ENCODE results near the gene ADAMTS4. TPM values are rescaled to one million over a fixed set of nuclear protein-coding genes. Genes with fewer than 3 reads are reported as not detected.
"Not testable (repeated sequence)": the region's sequence is repeated elsewhere in the genome, so short reads cannot be mapped to it uniquely, and the experiment has no call there.

ADAMTS4 gene
- total and polyA plus RNA-seq, 9 of the 15 experiments (the other 6 are each of a cell fraction or from before 2014, with no cell fraction given): 0.07 to 3.7 (median 0.41) TPM

DNA sequence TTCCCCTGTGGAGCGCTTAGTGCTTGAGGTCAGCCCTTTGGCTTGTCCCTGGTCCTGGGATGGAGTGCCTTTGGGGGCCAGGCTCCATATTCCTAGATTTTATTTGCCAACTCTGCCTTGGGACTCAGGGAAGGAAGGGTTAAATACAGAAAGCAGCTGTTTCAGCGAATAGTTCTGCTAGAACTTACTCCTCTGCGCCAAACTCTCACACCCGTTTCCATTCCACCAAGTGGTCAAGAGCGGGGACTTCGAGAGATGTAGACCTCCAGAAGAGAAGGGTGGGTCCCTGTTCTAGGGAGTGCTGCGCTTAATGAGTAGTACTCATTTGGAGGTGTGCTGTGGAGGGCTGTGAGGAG, 26.3 kb upstream of the ADAMTS4 start:
- WGBS (ENCODE audit: insufficient coverage, low coverage, missing lambda C conversion rate): 48% methylated on average over 7 of the region's 7 CpGs
- BruUV-seq (replicated peaks): no TSS peak
- peak overlapping the region in 1 of 2 experiments; percentile 18; a peak in 2 of 4 replicates for H3K9ac ChIP-seq (ENCODE audit: insufficient read depth in 1 of 2, low read depth in 2 of 2, low read length in 2 of 2)
- ChIA-PET CTCF (ENCODE audit: low intra/inter-chr PET ratio) (interaction anchor here (0.8 to 1.3 kb wide), 3 partner anchors 16 to 149 kb away, joined by 3 to 8 read pairs (median 4); no protein-coding TSS in a partner anchor), POLR2A (interaction anchor here (0.7 to 2.1 kb wide), 16 partner anchors 9 to 685 kb away, joined by 3 to 9 read pairs (median 4); partner anchors contain the start of genes NDUFS2 and SDHC)
- peak overlapping the region; percentile 36 for H3K27ac ChIP-seq (ENCODE audit: extremely low read depth, low read depth, low read length)
- in situ Hi-C loops (cut with MboI) (loop anchor here (5.0 kb wide), 1 partner anchor 157 kb away; no protein-coding TSS in a partner anchor), intact Hi-C loops (cut with micrococcal nuclease) (loop anchor here (1.0 to 5.0 kb wide), 4 partner anchors 15 to 142 kb away; partner anchors contain the start of genes B4GALT3 and CFAP126)
- no peaks in the 10 kb centered on the region for H4K20me1 ChIP-seq (replicated peaks; ENCODE audit: control insufficient read depth, insufficient read depth, low read length)
- H2AFZ ChIP-seq (ENCODE audit: low read depth, low read length): peak overlapping the region; percentile 99
- H3K9me3 ChIP-seq (replicated peaks; ENCODE audit: control insufficient read depth, insufficient read depth, low read depth, low read length): no peaks in the 10 kb centered on the region
- H3K4me3 ChIP-seq: no peak overlapping the region
- H3K4me1 ChIP-seq (replicated peaks in 1 of 2; ENCODE audit: control insufficient read depth in 2 of 2, insufficient read depth in 2 of 2, low read length in 2 of 2): peaks cover 15 to 21% of the 10 kb centered on the region in 2 experiments; a peak in 3 of 5 replicates
- TF ChIP-seq STAG1 (CRISPR knock-in tag; IDR thresholded peaks at IDR 0.05; ENCODE audit: borderline replicate concordance) (no peak), ETV1 (tag; conservative IDR thresholded peaks at IDR 0.05; ENCODE audit: low read depth) (0 out of 2 replicates have a peak, but pooled peaks have one; percentile 17)
- peak; percentile 5 for ATAC-seq
- H3K9me1 ChIP-seq (ENCODE audit: control insufficient read depth, insufficient read depth, low read length): no peaks in the 10 kb centered on the region
- FAIRE-seq: no peak
- peak overlapping the region; percentile 42; the same call in 1 of the 2 replicates for H3K4me2 ChIP-seq (ENCODE audit: insufficient read depth, low read length)
- H3K36me3 ChIP-seq (ENCODE audit: control insufficient read depth, insufficient read depth, low read length): peaks cover 26% of the 10 kb centered on the region
- DNase-seq (ENCODE audit: extremely low read depth in 1 of 4, low spot score in 3 of 4): no peak
- H3K79me2 ChIP-seq (ENCODE audit: control insufficient read depth, insufficient read depth, low read length): peaks cover 19% of the 10 kb centered on the region
- H3K27me3 ChIP-seq (ENCODE audit: control insufficient read depth in 2 of 2, insufficient read depth in 2 of 2, low read length in 2 of 2): no peaks in the 10 kb centered on the region

- not testable (repeated sequence) for H3K9ac ChIP-seq (ENCODE audit: insufficient read depth in 1 of 2, low read depth in 2 of 2, low read length in 2 of 2); H3K4me2 ChIP-seq (ENCODE audit: insufficient read depth, low read length); ATAC-seq; H3K9me3 ChIP-seq (replicated peaks; ENCODE audit: control insufficient read depth, insufficient read depth, low read depth, low read length); H2AFZ ChIP-seq (ENCODE audit: low read depth, low read length); BruUV-seq (replicated peaks); H3K27me3 ChIP-seq (ENCODE audit: control insufficient read depth in 2 of 2, insufficient read depth in 2 of 2, low read length in 2 of 2); H4K20me1 ChIP-seq (replicated peaks; ENCODE audit: control insufficient read depth, insufficient read depth, low read length); H3K27ac ChIP-seq (ENCODE audit: extremely low read depth, low read depth, low read length); H3K9me1 ChIP-seq (ENCODE audit: control insufficient read depth, insufficient read depth, low read length); DNase-seq (ENCODE audit: extremely low read depth in 1 of 4, low spot score in 3 of 4); FAIRE-seq; H3K4me3 ChIP-seq
- Histone ChIP-seq H3K4me1 (replicated peaks in 1 of 2; ENCODE audit: control insufficient read depth in 2 of 2, insufficient read depth in 2 of 2, low read length in 2 of 2) (peaks cover 15 to 21% of the 10 kb centered on the region in 2 experiments; a peak in 3 of 5 replicates), H3K79me2 (ENCODE audit: control insufficient read depth, insufficient read depth, low read length) (peaks cover 19% of the 10 kb centered on the region), H3K36me3 (ENCODE audit: control insufficient read depth, insufficient read depth, low read length) (peaks cover 21% of the 10 kb centered on the region)
- ChIA-PET CTCF (ENCODE audit: low intra/inter-chr PET ratio) (interaction anchor here (1.1 to 1.3 kb wide), 2 partner anchors 15 to 150 kb away, joined by 4 to 8 read pairs; no protein-coding TSS in a partner anchor), POLR2A (interaction anchor here (0.8 to 2.0 kb wide), 3 partner anchors 11 to 142 kb away, joined by 3 to 8 read pairs (median 4); no protein-coding TSS in a partner anchor)
- peak; percentile 33 for TF ChIP-seq DACH1 (IDR thresholded peaks at IDR 0.05; ENCODE audit: partially characterized antibody)
- intact Hi-C loops (cut with micrococcal nuclease): loop anchor here (1.0 to 5.0 kb wide), 4 partner anchors 14 to 143 kb away; partner anchors contain the start of genes B4GALT3 and CFAP126
- in situ Hi-C loops (cut with MboI): loop anchor here (5.0 kb wide), 1 partner anchor 158 kb away; no protein-coding TSS in a partner anchor
- 79% methylated on average over 10 of the region's 13 CpGs for WGBS (ENCODE audit: insufficient coverage, low coverage, missing lambda C conversion rate)
These were observed 25.8 kb upstream of the ADAMTS4 start for GRCh38 chr1:161224695-161225087.
